HT1080 (cell line): ENCODE results near the gene NSF. TPM values are rescaled to one million over a fixed set of nuclear protein-coding genes. Genes with fewer than 3 reads are reported as not detected.
"Not testable (repeated sequence)": the region's sequence is repeated elsewhere in the genome, so short reads cannot be mapped to it uniquely, and the experiment has no call there.

Experiments used
- DNase-seq: peaks from one replicate; pipeline ENCODE4 v3.0.0-alpha.2; 2015; ENCODE audit warnings: low read depth
- polyA plus RNA-seq, 2 experiments: library from polyadenylated mRNA; depleted of rRNA; stranded (reverse); fragments of >200 nt; gene quantifications; 2 replicates each; pipeline ENCODE4 v1.2.3, GENCODE V29; 2015
- total RNA-seq: library from RNA; depleted of rRNA; stranded (reverse); fragments of >200 nt; shearing (Covaris generic); gene quantifications from 2 replicates; pipeline ENCODE4 v1.2.3, GENCODE V29; 2014; rRNA removed

Gene NSF
- 38.2 and 39.7 TPM in 2 replicates for total RNA-seq
- 23.5 and 30.8 TPM in 2 replicates for polyA plus RNA-seq (2015; cell fraction: cytosol; rRNA removed)
- 42.0 and 45.9 TPM in 2 replicates for polyA plus RNA-seq (2015; cell fraction: nucleus; rRNA removed)

DNA sequence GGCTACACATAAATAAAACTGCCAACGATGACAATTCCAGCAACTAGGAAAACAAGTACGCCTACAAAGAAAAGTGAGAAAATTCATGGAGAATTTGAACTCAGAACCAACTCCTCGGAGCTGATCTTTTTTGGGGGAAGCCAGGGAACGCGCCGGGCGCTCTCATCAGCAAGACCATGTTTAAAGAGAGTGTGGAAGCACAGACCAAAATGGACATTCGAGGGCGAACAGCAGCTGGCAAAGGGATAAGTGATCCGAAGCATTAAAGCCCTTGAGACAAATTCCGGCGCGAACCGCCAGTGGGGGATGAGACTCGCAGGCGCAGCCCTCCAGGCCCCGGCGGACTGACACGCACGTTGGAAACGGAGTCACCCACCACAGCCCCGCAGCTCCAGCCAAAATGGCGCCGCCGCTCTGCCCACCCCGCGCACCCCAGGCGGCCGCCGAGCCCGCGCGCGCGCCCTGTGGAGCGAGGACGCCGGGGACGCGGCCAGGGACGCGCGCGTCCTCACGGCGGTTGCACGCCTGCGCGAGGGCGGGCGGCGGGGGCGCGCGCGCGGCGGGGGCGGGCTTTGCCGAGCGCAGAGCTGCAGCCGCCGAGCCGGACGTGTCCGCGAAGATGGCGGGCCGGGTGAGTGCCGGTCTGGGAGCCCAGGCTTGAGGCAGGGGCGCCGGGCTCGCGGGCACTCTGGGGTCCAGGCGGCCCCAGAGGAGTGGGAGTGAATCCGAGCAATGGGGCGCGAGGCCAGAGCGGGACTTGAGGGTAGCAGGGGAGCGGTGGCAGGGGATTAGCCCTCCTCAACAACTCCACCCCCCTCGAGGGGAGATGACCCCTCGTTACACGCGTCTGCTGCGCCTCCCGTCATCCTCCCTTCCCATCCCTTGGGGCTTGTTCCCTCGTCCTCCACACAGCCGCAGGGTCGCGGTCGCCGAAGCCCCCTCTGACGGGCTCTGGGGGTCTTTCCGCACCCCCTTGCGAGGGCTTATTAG lies at the start of gene NSF:
Gene NSF, plus strand, starts transcription at position 513 of the 990 bp plus-strand sequence. Its CDS starts 107 bp downstream, at position 620.
- not testable (repeated sequence) for DNase-seq

DNA sequence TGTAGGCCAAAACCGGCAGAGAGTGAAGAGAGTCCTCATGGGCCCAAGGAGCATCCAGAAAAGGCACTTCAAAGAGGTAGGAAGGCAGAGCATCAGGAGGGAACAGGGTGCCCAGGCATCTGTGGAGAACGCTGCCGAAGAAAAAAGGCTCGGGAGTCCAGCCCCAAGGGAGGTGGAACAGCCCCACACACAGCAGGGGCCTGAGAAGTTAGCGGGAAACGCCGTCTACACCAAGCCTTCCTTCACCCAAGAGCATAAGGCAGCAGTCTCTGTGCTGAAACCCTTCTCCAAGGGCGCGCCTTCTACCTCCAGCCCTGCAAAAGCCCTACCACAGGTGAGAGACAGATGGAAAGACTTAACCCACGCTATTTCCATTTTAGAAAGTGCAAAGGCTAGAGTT lies 41.9 kb upstream of the NSF start:
- not testable (repeated sequence) for DNase-seq

DNA sequence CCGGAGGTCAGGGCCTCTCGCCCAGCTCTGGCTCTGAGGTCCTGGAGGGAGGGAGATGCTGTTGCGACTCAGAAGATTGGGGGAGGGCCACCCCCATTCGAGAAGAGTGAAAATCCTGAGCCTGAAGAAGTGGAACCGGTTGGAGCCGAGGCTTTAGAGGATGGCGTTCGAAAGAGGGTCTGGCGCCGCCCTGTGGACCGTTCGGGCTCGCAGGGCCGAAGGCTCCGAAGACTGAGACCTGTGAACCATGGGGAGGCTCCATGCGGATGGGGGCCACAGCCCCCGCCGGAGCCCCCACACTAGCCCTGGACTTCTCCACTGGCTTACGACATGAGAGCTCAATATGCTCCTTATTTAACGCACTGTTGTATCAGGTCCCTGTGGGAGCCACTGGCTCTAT lies 31.3 kb upstream of the NSF start:
- not testable (repeated sequence) for DNase-seq

- DNase-seq, result not testable (repeated sequence)
These were observed 30.4 kb upstream of the NSF start for GRCh38 chr17:46560048-46560447.

GRCh38 chr17:46566284-46566683 lies 24.2 kb upstream of the NSF start:
- not testable (repeated sequence) for DNase-seq

GRCh38 chr17:46566980-46567379 lies 23.5 kb upstream of the NSF start:
- not testable (repeated sequence) for DNase-seq

DNA sequence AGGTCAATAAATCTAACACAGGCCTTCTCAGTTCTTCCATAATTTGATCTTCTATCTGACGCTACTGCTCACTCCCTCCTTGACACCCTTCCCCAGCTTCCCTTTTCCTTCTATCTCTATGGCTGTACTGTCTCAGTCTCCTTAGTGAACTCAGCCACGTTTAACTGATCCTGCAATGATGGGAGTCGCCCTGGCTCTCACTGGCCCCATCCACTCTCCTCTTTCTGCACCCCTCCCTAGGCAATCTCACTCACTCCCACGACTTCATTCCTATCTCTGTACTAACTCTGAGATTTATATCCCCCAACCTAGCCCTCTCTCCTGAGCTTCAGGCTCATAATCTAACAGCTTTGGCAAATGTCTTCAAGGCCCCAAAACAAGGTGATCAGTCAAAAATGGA lies 18.7 kb upstream of the NSF start:
- not testable (repeated sequence) for DNase-seq

DNA sequence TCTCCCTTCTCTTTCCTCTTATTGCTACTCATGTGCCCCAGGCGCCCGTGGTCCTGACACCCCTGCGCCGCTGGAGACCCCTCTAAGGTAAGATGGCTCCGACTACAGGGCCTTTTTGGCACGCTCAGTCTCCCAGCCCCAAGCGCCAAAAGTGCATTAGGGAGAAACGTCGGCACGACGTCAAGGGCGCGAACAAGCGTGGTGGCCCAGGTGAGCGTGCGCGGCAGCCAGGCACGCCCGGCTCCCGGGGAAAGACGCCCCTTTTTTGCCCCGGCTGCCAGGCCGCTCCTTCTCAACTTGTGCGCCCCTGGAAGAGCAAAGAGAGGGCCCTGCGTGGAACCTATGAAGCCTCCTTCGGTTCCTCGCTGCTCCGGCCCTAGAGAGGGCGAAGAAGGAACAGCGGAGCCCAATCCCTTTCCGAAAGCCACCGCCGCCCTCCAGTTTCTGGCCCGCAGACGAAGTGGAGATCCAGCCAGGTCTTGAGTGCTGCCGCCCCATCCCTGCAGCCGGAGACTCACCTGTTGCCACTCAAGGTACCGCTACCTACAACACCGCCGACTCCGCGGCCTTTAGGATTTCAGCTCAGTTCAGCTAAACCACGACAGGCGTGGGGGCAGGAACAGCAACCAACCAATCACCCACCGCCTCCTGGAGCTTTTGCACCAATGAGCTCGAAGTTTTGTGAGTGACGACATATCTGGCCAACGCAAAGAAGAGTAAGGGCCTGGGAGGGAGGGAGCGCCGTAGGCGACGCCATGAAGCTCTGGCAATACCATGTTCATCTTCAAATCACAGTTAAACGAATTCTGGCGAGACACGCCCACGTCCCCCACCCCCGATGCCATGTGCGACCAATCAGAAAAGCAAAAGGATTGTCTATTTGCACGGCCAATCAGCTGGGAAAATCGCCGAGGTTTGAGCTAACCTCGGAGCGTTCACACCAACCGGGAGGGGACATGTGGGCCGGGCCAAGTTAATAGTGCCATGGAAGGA lies 11.1 kb upstream of the NSF start, which contains the start of gene ARL17A:
Gene ARL17A, minus strand, starts transcription at position 609 of the 993 bp plus-strand sequence. CDS start 3,369 bp downstream, outside the sequence.
- DNase-seq, result not testable (repeated sequence)

DNA sequence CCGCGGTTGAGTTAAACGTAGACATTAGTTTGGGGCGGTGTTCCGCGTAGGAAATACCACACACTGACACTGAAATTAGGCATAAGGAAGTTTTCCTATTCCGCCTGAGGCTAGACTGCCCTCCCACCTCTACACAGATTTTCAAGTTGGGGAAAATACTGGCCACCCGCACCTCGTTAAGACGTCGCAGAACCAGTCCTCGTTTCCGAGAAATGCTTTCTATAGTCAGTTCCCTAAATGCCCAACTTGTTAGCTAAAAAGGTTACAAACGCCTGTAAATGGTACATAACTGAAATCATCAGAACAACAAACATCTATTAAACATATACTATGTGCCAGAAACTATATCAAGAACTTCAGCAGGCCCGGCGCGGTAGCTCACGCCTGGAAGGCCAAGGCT lies 10.4 kb upstream of the NSF start:
- DNase-seq, result not testable (repeated sequence)

GRCh38 chr17:46585444-46585843 lies 5.0 kb upstream of the NSF start:
- DNase-seq, result not testable (repeated sequence)

GRCh38 chr17:46591332-46591731 lies 863 bp downstream of the NSF start:
- not testable (repeated sequence) for DNase-seq

GRCh38 chr17:46598344-46598931 lies 8.0 kb downstream of the NSF start:
- DNase-seq, result not testable (repeated sequence)

- not testable (repeated sequence) for DNase-seq
These were observed 10.3 kb downstream of the NSF start for GRCh38 chr17:46600767-46601166.

GRCh38 chr17:46603125-46603524 lies 12.7 kb downstream of the NSF start:
- not testable (repeated sequence) for DNase-seq

DNA sequence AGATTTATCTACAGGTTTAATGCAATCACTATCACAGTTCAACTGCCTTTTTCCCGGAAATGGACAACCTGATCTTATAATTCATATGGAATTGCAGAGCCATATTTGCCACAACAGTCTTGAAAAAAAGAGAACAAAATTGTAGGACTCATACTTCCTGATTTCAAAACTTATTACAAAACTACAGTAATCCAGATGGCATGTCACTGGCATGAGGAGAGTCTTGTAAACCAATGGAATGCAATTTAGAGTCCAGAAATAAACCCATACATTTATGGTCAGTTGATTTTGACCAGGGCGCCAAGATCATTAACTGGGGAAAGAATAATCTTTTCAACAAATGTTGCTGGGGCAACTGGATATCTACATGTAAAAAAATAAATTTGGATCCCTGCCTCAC lies 20.8 kb downstream of the NSF start:
- not testable (repeated sequence) for DNase-seq

DNA sequence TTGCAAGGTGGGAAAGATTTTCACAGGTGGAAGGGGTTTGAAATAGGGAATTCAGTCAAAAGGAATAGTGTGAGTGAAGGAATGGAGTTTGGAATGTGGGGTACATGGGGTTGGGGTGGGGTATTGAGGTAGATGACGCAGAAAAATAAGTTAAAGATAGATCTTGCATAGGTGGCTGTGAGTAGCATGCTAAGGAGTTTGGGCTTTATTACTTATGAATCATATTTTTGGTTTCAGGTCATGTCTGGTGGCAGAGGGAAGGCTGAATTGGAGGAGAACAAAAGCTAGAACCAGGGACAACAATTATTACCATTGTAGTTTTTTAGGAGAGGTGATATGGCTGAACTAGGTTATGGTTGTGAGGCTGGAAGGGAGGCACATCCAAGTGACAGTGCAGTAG lies 23.4 kb downstream of the NSF start:
- DNase-seq, result not testable (repeated sequence)

DNA sequence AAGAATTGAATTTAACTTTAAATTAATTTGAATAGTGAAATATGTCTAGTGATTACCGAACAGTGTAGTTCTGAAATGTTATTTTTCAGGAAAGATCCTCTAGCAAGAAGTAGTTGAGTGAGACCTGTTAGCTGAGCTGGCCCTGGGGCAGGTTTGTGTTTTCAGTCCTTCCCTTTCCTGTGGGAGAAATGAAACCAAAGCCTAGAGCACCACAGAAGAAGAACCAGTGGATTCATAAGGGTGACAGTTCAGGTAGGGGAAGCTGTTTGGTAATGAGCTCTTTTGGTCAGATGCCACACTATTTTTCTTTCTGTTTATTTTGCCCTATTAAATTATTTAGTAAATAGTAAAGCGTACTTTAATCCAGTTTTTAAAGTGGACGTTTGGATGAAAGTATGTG lies 26.7 kb downstream of the NSF start:
- not testable (repeated sequence) for DNase-seq

GRCh38 chr17:46618975-46619374 lies 28.5 kb downstream of the NSF start:
- DNase-seq, result not testable (repeated sequence)

- not testable (repeated sequence) for DNase-seq
These were observed 33.3 kb downstream of the NSF start for GRCh38 chr17:46623790-46624189.

GRCh38 chr17:46624726-46625125 lies 34.3 kb downstream of the NSF start:
- not testable (repeated sequence) for DNase-seq
